IMR-90 (cell line): ENCODE data around the gene CD151. TPM values are rescaled to one million over a fixed set of nuclear protein-coding genes. Genes with fewer than 3 reads are reported as not detected.

Experiments
- ATAC-seq: fragments of 200-7000 bp; cut with Tn5 transposase; 2 replicates; pipeline ENCODE4 v1.9.1; 2020; ENCODE audit warnings: low read depth, mild to moderate bottlenecking, moderate library complexity
- BruUV-seq: library from RNA; stranded (reverse); fragments of 400-500 nt; replicated peaks from 2 replicates; lab custom pipeline; 2021; lab: Mats Ljungman, UMichigan
- CTCF ChIA-PET: fragments of 300-600 bp; formaldehyde crosslinking; extraction: SDS; loops from one replicate; lab custom pipeline; 2021; ENCODE audit warnings: antibody characterized with exemption; lab: Yijun Ruan, JAX
- POLR2A ChIA-PET: fragments of 300-600 bp; sonication (Branson Sonifier 250); formaldehyde crosslinking; loops from one replicate; lab custom pipeline; 2022; ENCODE audit warnings: antibody characterized with exemption; ENCODE audit not compliant: unreplicated experiment; lab: Charles Lee
- DNase-seq: peaks from one replicate; pipeline ENCODE4 v3.0.0; 2013
- H2AFZ ChIP-seq: replicated peaks from 2 replicates; pipeline ENCODE3; 2013; ENCODE audit warnings: low read length, mild to moderate bottlenecking; ENCODE audit not compliant: poor library complexity
- H2AK5ac ChIP-seq: 2 replicates; pipeline ENCODE4 v1.6.1; 2013; ENCODE audit warnings: low read depth, low read length, inconsistent platforms
- H2AK9ac ChIP-seq: replicated peaks from 2 replicates; pipeline ENCODE3; 2013; ENCODE audit warnings: mild to moderate bottlenecking, low read depth, low read length, moderate library complexity; ENCODE audit not compliant: poor library complexity
- H2BK120ac ChIP-seq: 2 replicates; pipeline ENCODE4 v1.6.1; 2013; ENCODE audit warnings: low read depth, low read length, inconsistent platforms
- H2BK15ac ChIP-seq: 3 replicates; pipeline ENCODE4 v1.6.1; 2013; ENCODE audit warnings: low read depth, low read length, inconsistent platforms
- H2BK20ac ChIP-seq: 2 replicates; pipeline ENCODE4 v1.6.1; 2013; ENCODE audit warnings: low read depth, mild to moderate bottlenecking, inconsistent platforms, low read length, moderate library complexity
- H2BK5ac ChIP-seq: 2 replicates; pipeline ENCODE4 v1.6.1; 2013; ENCODE audit warnings: mild to moderate bottlenecking, low read depth, low read length, inconsistent platforms; ENCODE audit not compliant: poor library complexity, severe bottlenecking
- H3K14ac ChIP-seq: replicated peaks from 2 replicates; pipeline ENCODE4 v1.6.1; 2013; ENCODE audit warnings: low read depth, low read length, inconsistent platforms
- H3K18ac ChIP-seq: 2 replicates; pipeline ENCODE4 v1.6.1; 2013; ENCODE audit warnings: low read depth, low read length, control low read depth
- H3K23ac ChIP-seq: 2 replicates; pipeline ENCODE4 v1.6.1; 2013; ENCODE audit warnings: low read depth, low read length, inconsistent platforms
- H3K27ac ChIP-seq: 2 replicates; pipeline ENCODE4 v1.5.1; 2013; ENCODE audit warnings: mild to moderate bottlenecking, control low read depth, low read length; ENCODE audit not compliant: insufficient read depth
- H3K27me3 ChIP-seq: 2 replicates; pipeline ENCODE4 v1.6.1; 2013; ENCODE audit warnings: low read length; ENCODE audit not compliant: control insufficient read depth, insufficient read depth
- H3K36me3 ChIP-seq: 2 replicates; pipeline ENCODE4 v1.6.1; 2013; ENCODE audit warnings: low read length, mixed read lengths; ENCODE audit not compliant: control insufficient read depth, insufficient read depth
- H3K4ac ChIP-seq: 2 replicates; pipeline ENCODE4 v1.6.1; 2013; ENCODE audit warnings: low read depth, low read length, inconsistent platforms
- H3K4me1 ChIP-seq: 2 replicates; pipeline ENCODE4 v1.6.1; 2013; ENCODE audit warnings: low read length, mixed read lengths; ENCODE audit not compliant: control insufficient read depth, insufficient read depth
- H3K4me2 ChIP-seq: 2 replicates; pipeline ENCODE4 v1.6.1; 2013; ENCODE audit warnings: low read depth, mild to moderate bottlenecking, control low read depth, low read length, moderate library complexity
- H3K4me3 ChIP-seq: 2 replicates; pipeline ENCODE4 v1.5.1; 2013; ENCODE audit warnings: low read depth, mild to moderate bottlenecking, control low read depth, low read length, moderate library complexity; ENCODE audit not compliant: insufficient read depth
- H3K56ac ChIP-seq: 2 replicates; pipeline ENCODE4 v1.6.1; 2013; ENCODE audit warnings: low read length, inconsistent platforms; ENCODE audit not compliant: insufficient read depth; ENCODE audit errors: extremely low read depth
- H3K79me1 ChIP-seq, 2 experiments: 2 replicates each; pipeline ENCODE4 v1.6.1; 2013; ENCODE audit warnings: low read length in 2 of 2, inconsistent platforms in 1 of 2, low read depth in 1 of 2
- H3K9ac ChIP-seq: 2 replicates; pipeline ENCODE4 v1.6.1; 2013; ENCODE audit warnings: low read depth, low read length, control low read depth
- H3K9me1 ChIP-seq: 2 replicates; pipeline ENCODE4 v1.6.1; 2013; ENCODE audit warnings: low read length, inconsistent platforms; ENCODE audit not compliant: insufficient read depth
- H3K9me3 ChIP-seq: 2 replicates; pipeline ENCODE4 v1.6.1; 2013; ENCODE audit warnings: low read length; ENCODE audit not compliant: control insufficient read depth, insufficient read depth
- H4K20me1 ChIP-seq: 2 replicates; pipeline ENCODE4 v1.6.1; 2013; ENCODE audit warnings: low read length, inconsistent platforms; ENCODE audit not compliant: insufficient read depth
- H4K5ac ChIP-seq: 2 replicates; pipeline ENCODE4 v1.6.1; 2013; ENCODE audit warnings: mild to moderate bottlenecking, low read depth, low read length, control low read depth
- H4K8ac ChIP-seq, 2 experiments: 2 replicates each; pipeline ENCODE4 v1.6.1; 2013; ENCODE audit warnings: low read depth in 2 of 2, low read length in 2 of 2, control low read depth in 1 of 2, inconsistent platforms in 1 of 2
- H4K91ac ChIP-seq: 2 replicates; pipeline ENCODE4 v1.6.1; 2013; ENCODE audit warnings: low read depth, low read length, inconsistent platforms; ENCODE audit not compliant: insufficient read depth
- BHLHE40 ChIP-seq: fragments of 150-350 bp; IDR thresholded peaks from 2 replicates; pipeline ENCODE4 v1.6.1; 2016; ENCODE audit warnings: mild to moderate bottlenecking, low read depth, low read length
- CTCF ChIP-seq: conservative IDR thresholded peaks from 2 replicates; pipeline ENCODE4 v1.5.1; 2012; ENCODE audit warnings: mild to moderate bottlenecking, low read depth, low read length, improper control_type of control experiment
- MAFK ChIP-seq: IDR thresholded peaks from 2 replicates; pipeline ENCODE4 v1.6.1; 2012; ENCODE audit warnings: low read depth, low read length, improper control_type of control experiment
- RAD21 ChIP-seq: IDR thresholded peaks from 2 replicates; pipeline ENCODE4 v1.6.1; 2012; ENCODE audit warnings: low read length, improper control_type of control experiment
- RCOR1 ChIP-seq: IDR thresholded peaks from 2 replicates; pipeline ENCODE4 v1.6.1; 2012; ENCODE audit warnings: mild to moderate bottlenecking, low read length, improper control_type of control experiment; ENCODE audit not compliant: insufficient replicate concordance
- RFX5 ChIP-seq: IDR thresholded peaks from 2 replicates; pipeline ENCODE4 v1.8.0; 2012; ENCODE audit warnings: low read depth, mild to moderate bottlenecking, low read length, moderate library complexity
- SMC3 ChIP-seq: fragments of 150-350 bp; IDR thresholded peaks from 2 replicates; pipeline ENCODE4 v1.6.1; 2016; ENCODE audit warnings: low read depth, mild to moderate bottlenecking, antibody characterized with exemption, low read length, moderate library complexity
- WGBS, 2 experiments: methylation state at CpG; one replicate each; pipeline versions ENCODE4 v1.1.5 to v1.1.7; 2013; ENCODE audit warnings: missing lambda C conversion rate in 2 of 2; ENCODE audit not compliant: insufficient read length in 1 of 2; ENCODE audit errors: extremely low coverage in 2 of 2; 5-methylcytosine and 5-hydroxymethylcytosine counted together
- dilution Hi-C: fragments of 300-500 bp; cut with HindIII; formaldehyde crosslinking; loops from one replicate; pipeline ENCODE4 v1.14.3; 2018; ENCODE audit warnings: low sequenced_read_pairs; ENCODE audit not compliant: unreplicated experiment
- in situ Hi-C: fragments of 300-500 bp; cut with MboI; formaldehyde crosslinking; loops from 3 replicates; pipeline ENCODE4 v1.14.3; 2019; ENCODE audit warnings: low sequenced_read_pairs, inconsistent platforms, mixed read lengths
- intact Hi-C: fragments of 100-400 bp; cut with micrococcal nuclease; formaldehyde crosslinking; loops from 2 replicates; pipeline ENCODE4 v1.10.0; 2022
- polyA plus RNA-seq, 3 experiments: library from polyadenylated mRNA; depleted of rRNA; stranded (reverse); fragments of >200 nt; gene quantifications; 2 replicates each; pipeline ENCODE4 v1.2.3, GENCODE V29; 2012; ENCODE audit warnings: low replicate concordance in 1 of 3
- total RNA-seq: library from RNA; depleted of rRNA; stranded (reverse); fragments of >200 nt; gene quantifications from 2 replicates; pipeline ENCODE4 v1.2.3, GENCODE V29; 2012

Gene CD151
- total and polyA plus RNA-seq, 2 of the 4 experiments (the other 2 are of a cell fraction) = 1,150 to 1,267 TPM

- intact Hi-C loops (no loop called here), in situ Hi-C loops (no loop called here), dilution Hi-C loops (no loop called here)
- Histone ChIP-seq H3K14ac (no peak overlapping the region), H3K9me1 (peaks cover 5% of the 10 kb centered on the region; the same call in 1 of the 2 replicates), H3K4me3 (no peak overlapping the region; the same call in 1 of the 2 replicates), H3K27ac (no peak overlapping the region), H3K4me1 (peaks cover 24% of the 10 kb centered on the region), H3K36me3 (peaks cover 12% of the 10 kb centered on the region; the same call in 1 of the 2 replicates), H2AK5ac (no peak overlapping the region), H2AFZ (peak overlapping the region; percentile 41), H3K56ac (no peak overlapping the region), H3K18ac (no peak overlapping the region), H3K4ac (no peak overlapping the region), H3K9ac (no peak overlapping the region), H3K23ac (no peak overlapping the region), H4K91ac (no peak overlapping the region), H2BK15ac (no peak overlapping the region), H4K5ac (no peak overlapping the region), H2AK9ac (peak overlapping the region; percentile 70), H4K20me1 (peaks cover 68% of the 10 kb centered on the region), H2BK120ac (no peak overlapping the region), H2BK20ac (no peak overlapping the region), H3K27me3 (no peaks in the 10 kb centered on the region), H3K79me1 (peaks cover 11 to 84% of the 10 kb centered on the region in 2 experiments), H2BK5ac (no peak overlapping the region), H4K8ac (no peak overlapping the region), H3K9me3 (no peaks in the 10 kb centered on the region), H3K4me2 (no peak overlapping the region; the same call in 1 of the 2 replicates)
- ATAC-seq (no peak), DNase-seq (no peak)
- BruUV-seq = no TSS peak
- 90% methylated on average over 2 of the region's 28 CpGs; no CpG with 5 or more reads in 1 of the 2 experiments for WGBS, 2 experiments
- TF ChIP-seq RAD21 = 0 out of 2 replicates have a peak, but pooled peaks have one; percentile 9
- TF ChIP-seq SMC3 = no peak
- TF ChIP-seq RCOR1 = no peak
- no peak for TF ChIP-seq RFX5
- TF ChIP-seq MAFK = no peak
- TF ChIP-seq BHLHE40 = no peak
- TF ChIP-seq CTCF = no peak
- POLR2A ChIA-PET = no interaction called here
- CTCF ChIA-PET = no interaction called here
These were observed 18.3 kb downstream of the CD151 start for GRCh38 chr11:850775-851763.
